H1 (cell line): Measurements from ENCODE around the gene PDE3A. TPM values are rescaled to one million over a fixed set of nuclear protein-coding genes. Genes with fewer than 3 reads are reported as not detected.

Source experiments
- CTCF ChIA-PET: fragments of 300-600 bp; sonication (Branson Sonifier 250); formaldehyde crosslinking; loops from one replicate; lab custom pipeline; 2021; ENCODE audit not compliant: partially characterized antibody; lab: Charles Lee
- POLR2A ChIA-PET: fragments of 300-600 bp; sonication (Branson Sonifier 250); formaldehyde crosslinking; loops from one replicate; lab custom pipeline; 2021; ENCODE audit warnings: inconsistent platforms; ENCODE audit not compliant: partially characterized antibody; lab: Charles Lee
- DNase-seq, 2 experiments: peaks; one replicate each; pipeline versions ENCODE4 v3.0.0 to v3.0.0-alpha.2; 2010 to 2022; ENCODE audit warnings: low spot score in 2 of 2, low read depth in 1 of 2, mixed read lengths in 1 of 2
- FAIRE-seq: peaks from 2 replicates; lab custom pipeline; 2011; peaks lifted over from hg19 to GRCh38; lab: Jason Lieb, UNC
- H2AFZ ChIP-seq: 2 replicates; pipeline ENCODE4 v1.8.1; 2012; ENCODE audit warnings: low read length, inconsistent platforms
- H2AK5ac ChIP-seq: 2 replicates; pipeline ENCODE4 v1.6.1; 2013; ENCODE audit warnings: low read depth, low read length
- H2BK120ac ChIP-seq: replicated peaks from 2 replicates; pipeline ENCODE3; 2013; ENCODE audit warnings: low read depth, low read length, inconsistent platforms
- H2BK12ac ChIP-seq: 2 replicates; pipeline ENCODE4 v1.6.1; 2013; ENCODE audit warnings: low read depth, low read length
- H2BK15ac ChIP-seq: 2 replicates; pipeline ENCODE4 v1.6.1; 2013; ENCODE audit warnings: low read length
- H2BK20ac ChIP-seq: 2 replicates; pipeline ENCODE4 v1.6.1; 2013; ENCODE audit warnings: low read length
- H2BK5ac ChIP-seq: 2 replicates; pipeline ENCODE4 v1.6.1; 2013; ENCODE audit warnings: low read depth, low read length
- H3K14ac ChIP-seq: 2 replicates; pipeline ENCODE4 v1.6.1; 2013; ENCODE audit warnings: inconsistent platforms; ENCODE audit not compliant: insufficient read length
- H3K18ac ChIP-seq: 2 replicates; pipeline ENCODE4 v1.6.1; 2013; ENCODE audit warnings: low read length; ENCODE audit errors: extremely low read depth
- H3K23ac ChIP-seq: 2 replicates; pipeline ENCODE4 v1.6.1; 2013; ENCODE audit warnings: inconsistent platforms; ENCODE audit not compliant: insufficient read length
- H3K23me2 ChIP-seq: 2 replicates; pipeline ENCODE4 v1.6.1; 2013; ENCODE audit warnings: low read depth, low read length
- H3K27ac ChIP-seq: 2 replicates; pipeline ENCODE4 v1.6.1; 2011; ENCODE audit warnings: low read depth, low read length, inconsistent platforms
- H3K27me3 ChIP-seq, 4 experiments: replicated peaks in 1 of 4; 1 replicate in 1 of 4; 2 replicates in 3 of 4; pipeline versions ENCODE4 v1.6.1 to v1.8.1; 2011 to 2013; ENCODE audit warnings: low read length in 3 of 4, mild to moderate bottlenecking in 3 of 4, inconsistent platforms in 2 of 4, mixed read lengths in 2 of 4, moderate library complexity in 1 of 4; ENCODE audit not compliant: control insufficient read depth in 3 of 4, insufficient read depth in 3 of 4; ENCODE audit errors: extremely low read depth in 1 of 4
- H3K36me3 ChIP-seq, 4 experiments: 2 replicates each; pipeline versions ENCODE4 v1.6.1 to v1.8.1; 2011 to 2013; ENCODE audit warnings: mild to moderate bottlenecking in 4 of 4, low read length in 3 of 4, moderate library complexity in 2 of 4, control low read depth in 1 of 4, inconsistent platforms in 1 of 4; ENCODE audit not compliant: insufficient read depth in 4 of 4, control insufficient read depth in 2 of 4
- H3K4ac ChIP-seq: replicated peaks from 2 replicates; pipeline ENCODE3; 2013; ENCODE audit warnings: low read length, low read depth, mixed read lengths, inconsistent platforms; ENCODE audit not compliant: insufficient read length
- H3K4me1 ChIP-seq, 4 experiments: replicated peaks in 1 of 4; 1 replicate in 1 of 4; 2 replicates in 3 of 4; pipeline versions ENCODE4 v1.6.1 to v1.8.1; 2011 to 2013; ENCODE audit warnings: low read length in 3 of 4, inconsistent platforms in 2 of 4, mixed read lengths in 1 of 4; ENCODE audit not compliant: insufficient read depth in 4 of 4, control insufficient read depth in 3 of 4
- H3K4me2 ChIP-seq, 2 experiments: 2 replicates each; pipeline versions ENCODE4 v1.6.1 to v1.8.1; 2011 to 2013; ENCODE audit warnings: low read depth in 2 of 2, low read length in 2 of 2, control low read depth in 1 of 2, inconsistent platforms in 1 of 2, mild to moderate bottlenecking in 1 of 2; ENCODE audit not compliant: insufficient read depth in 1 of 2
- H3K4me3 ChIP-seq, 4 experiments: fragments of 200-600, 300-600 bp in 1 of 4; sonication (generic), shearing (Covaris generic), sonication (Bioruptor Twin) in 1 of 4; 2 replicates each; pipeline versions ENCODE4 v1.5.1 to v1.8.1; 2011 to 2016; ENCODE audit warnings: low read length in 4 of 4, low read depth in 3 of 4, control low read depth in 2 of 4, inconsistent platforms in 2 of 4, mild to moderate bottlenecking in 2 of 4, mixed read lengths in 1 of 4, moderate library complexity in 1 of 4; ENCODE audit not compliant: insufficient read depth in 2 of 4; ENCODE audit errors: extremely low read depth in 1 of 4
- H3K56ac ChIP-seq: replicated peaks from 2 replicates; pipeline ENCODE3; 2013; ENCODE audit warnings: low read depth, mild to moderate bottlenecking, mixed read lengths, low read length, inconsistent platforms; ENCODE audit not compliant: insufficient read length
- H3K79me1 ChIP-seq: 2 replicates; pipeline ENCODE4 v1.6.1; 2013; ENCODE audit warnings: low read depth, low read length, control low read depth
- H3K79me2 ChIP-seq, 2 experiments: 2 replicates each; pipeline versions ENCODE4 v1.6.1 to v1.8.1; 2012 to 2013; ENCODE audit warnings: low read length in 2 of 2, mild to moderate bottlenecking in 2 of 2, inconsistent platforms in 1 of 2; ENCODE audit not compliant: insufficient read depth in 2 of 2, control insufficient read depth in 1 of 2
- H3K9ac ChIP-seq, 4 experiments: replicated peaks in 1 of 4; 1 replicate in 1 of 4; 2 replicates in 3 of 4; pipeline versions ENCODE4 v1.6.1 to v1.8.1; 2011 to 2013; ENCODE audit warnings: low read depth in 3 of 4, low read length in 3 of 4, control low read depth in 2 of 4, mild to moderate bottlenecking in 2 of 4, moderate library complexity in 2 of 4, inconsistent platforms in 1 of 4; ENCODE audit errors: extremely low read depth in 1 of 4
- H3K9me3 ChIP-seq, 2 experiments: 2 replicates each; pipeline versions ENCODE4 v1.6.1 to v1.8.1; 2012 to 2013; ENCODE audit warnings: mild to moderate bottlenecking in 2 of 2, moderate library complexity in 2 of 2, control low read depth in 1 of 2, inconsistent platforms in 1 of 2, low read depth in 1 of 2, low read length in 1 of 2, mixed read lengths in 1 of 2; ENCODE audit not compliant: insufficient read depth in 2 of 2
- H4K20me1 ChIP-seq, 2 experiments: replicated peaks in 1 of 2; 2 replicates each; pipeline versions ENCODE3 to v1.8.1; 2011 to 2013; ENCODE audit warnings: inconsistent platforms in 2 of 2, low read length in 2 of 2, mild to moderate bottlenecking in 1 of 2; ENCODE audit not compliant: insufficient read depth in 2 of 2, control insufficient read depth in 1 of 2
- H4K5ac ChIP-seq: 2 replicates; pipeline ENCODE4 v1.6.1; 2013; ENCODE audit warnings: low read length, low read depth, mixed read lengths, inconsistent platforms; ENCODE audit not compliant: insufficient read length
- H4K8ac ChIP-seq: 2 replicates; pipeline ENCODE4 v1.8.0; 2013; ENCODE audit warnings: mild to moderate bottlenecking, moderate library complexity, low read length, inconsistent platforms; ENCODE audit not compliant: insufficient read depth; ENCODE audit errors: extremely low read depth
- H4K91ac ChIP-seq: replicated peaks from 2 replicates; pipeline ENCODE3; 2013; ENCODE audit warnings: low read length, mixed read lengths, inconsistent platforms; ENCODE audit not compliant: insufficient read length
- KDM4A ChIP-seq: IDR thresholded peaks from one replicate; pipeline ENCODE4 v1.7.1; 2012; ENCODE audit warnings: low read depth, mild to moderate bottlenecking, moderate library complexity, low read length, inconsistent platforms; ENCODE audit not compliant: severe bottlenecking
- RNF2 ChIP-seq: fragments of 200-900, 300-1000 bp; sonication (generic); IDR thresholded peaks from 2 replicates; pipeline ENCODE4 v1.7.1; 2016; ENCODE audit warnings: borderline replicate concordance, low read depth, mild to moderate bottlenecking, antibody characterized with exemption, low read length; ENCODE audit not compliant: poor library complexity, severe bottlenecking; ENCODE audit errors: missing control alignments
- TEAD4 ChIP-seq: IDR thresholded peaks from 2 replicates; pipeline ENCODE4 v1.6.1; 2012; ENCODE audit warnings: low read depth, low read length, inconsistent platforms, mixed read lengths
- WGBS, 2 experiments: shearing (Covaris generic) in 1 of 2; methylation state at CpG; one replicate each; pipeline versions ENCODE4 v1.1.6 to v1.1.7; 2013 to 2015; ENCODE audit warnings: low lambda C conversion rate in 2 of 2, mixed read lengths in 2 of 2, inconsistent platforms in 1 of 2, low coverage in 1 of 2, missing lambda C conversion rate in 1 of 2; ENCODE audit not compliant: insufficient replicate concordance in 2 of 2, insufficient coverage in 1 of 2, insufficient read length in 1 of 2; ENCODE audit errors: extremely low coverage in 1 of 2, missing lambda C conversion rate in 1 of 2; 5-methylcytosine and 5-hydroxymethylcytosine counted together
- polyA plus RNA-seq, 7 experiments: library from polyadenylated mRNA; depleted of rRNA in 3 of 7; stranded (reverse) in 5 of 7; unstranded in 2 of 7; fragments of >200 nt in 5 of 7; fragments of 200-250 nt in 2 of 7; gene quantifications; 1 replicate in 5 of 7; 2 replicates in 1 of 7; 4 replicates in 1 of 7; pipeline versions ENCODE4 v1.2.1 to v1.2.3, GENCODE V29; 2011 to 2013; ENCODE audit warnings: missing spikeins in 2 of 7, mixed read lengths in 2 of 7
- total RNA-seq: library from RNA; stranded (reverse); fragmentation: NEBNext Ultra II Directional; extraction: Animal tissue kit (Norgen Biotek cat#: 25700); gene quantifications from 2 replicates; pipeline ENCODE4 v1.2.1, GENCODE V29; 2021

Gene PDE3A
- total and polyA plus RNA-seq, 2 of the 8 experiments (the other 6 are each of a cell fraction or from before 2014, with no cell fraction given) = 1.4 to 3.4 TPM

DNA sequence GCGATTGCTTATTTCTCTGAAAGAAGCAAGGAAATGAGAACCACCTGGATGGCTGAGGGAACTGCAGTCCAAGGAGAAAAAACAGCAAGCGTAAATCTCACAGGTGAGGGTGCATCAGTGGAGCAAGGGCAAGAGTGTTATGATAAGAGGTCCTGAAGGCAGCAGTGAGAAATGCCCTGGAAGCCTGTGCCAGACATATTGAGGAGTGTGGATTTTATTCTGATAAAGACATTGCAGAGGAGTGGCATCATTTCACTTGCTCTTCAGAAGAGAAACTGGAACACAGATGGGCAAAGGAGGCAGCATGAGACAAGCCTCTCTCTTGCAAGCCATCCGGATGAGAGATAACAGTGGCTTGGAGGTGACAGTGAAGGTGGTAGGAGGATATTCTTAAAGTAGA lies 78.5 kb downstream of the PDE3A start:
- Histone ChIP-seq H2BK20ac (no peak overlapping the region), H4K20me1 (no peaks in the 10 kb centered on the region), H3K23me2 (no peaks in the 10 kb centered on the region), H2AK5ac (no peak overlapping the region), H3K14ac (no peak overlapping the region), H4K5ac (no peak overlapping the region), H4K91ac (no peak overlapping the region), H3K9me3 (no peaks in the 10 kb centered on the region), H2BK15ac (no peak overlapping the region), H3K36me3 (no peaks in the 10 kb centered on the region), H3K18ac (no peak overlapping the region), H4K8ac (no peak overlapping the region), H2AFZ (no peak overlapping the region), H2BK12ac (no peak overlapping the region), H3K4ac (no peak overlapping the region), H3K4me2 (no peak overlapping the region), H3K79me1 (no peaks in the 10 kb centered on the region), H3K4me3 (no peak overlapping the region), H3K27ac (no peak overlapping the region), H2BK5ac (no peak overlapping the region), H2BK120ac (no peak overlapping the region), H3K4me1 (peaks cover 0 to 16% (median 9%) of the 10 kb centered on the region in 4 experiments; a peak in 5 of 7 replicates), H3K56ac (no peak overlapping the region), H3K23ac (no peak overlapping the region), H3K9ac (no peak overlapping the region), H3K27me3 (no peaks in the 10 kb centered on the region), H3K79me2 (no peaks in the 10 kb centered on the region)
- 86% methylated on average over 3 of the region's 3 CpGs; no CpG with 5 or more reads in 1 of the 2 experiments for WGBS, 2 experiments
- POLR2A ChIA-PET = no interaction called here
- FAIRE-seq = no peak
- no peak for TF ChIP-seq KDM4A
- TF ChIP-seq RNF2 = no peak
- no peak for TF ChIP-seq TEAD4
- CTCF ChIA-PET = interaction anchor here (1.6 kb wide), 1 partner anchor 18 kb away, joined by 6 read pairs; no protein-coding TSS in a partner anchor
- DNase-seq = no peak
